Stimulated activated CD4-positive, alpha-beta T cell treated with anti-CD3 and anti-CD28 coated beads, TNF-alpha, amount 100 ng/mL, for 24 hours (primary cell): ENCODE measurements around the gene MCOLN1.
A peak's percentile ranks its signal among the peaks of the same experiment; 100 is the strongest.
"Not testable (repeated sequence)": the region's sequence is repeated elsewhere in the genome, so short reads cannot be mapped to it uniquely, and the experiment has no call there.

ENCODE experiments used
- DNase-seq, 3 experiments: peaks; one replicate each; pipeline ENCODE4 v3.0.0-alpha.2; 2020; ENCODE audit warnings: low read depth in 3 of 3

MCOLN1 gene

DNA sequence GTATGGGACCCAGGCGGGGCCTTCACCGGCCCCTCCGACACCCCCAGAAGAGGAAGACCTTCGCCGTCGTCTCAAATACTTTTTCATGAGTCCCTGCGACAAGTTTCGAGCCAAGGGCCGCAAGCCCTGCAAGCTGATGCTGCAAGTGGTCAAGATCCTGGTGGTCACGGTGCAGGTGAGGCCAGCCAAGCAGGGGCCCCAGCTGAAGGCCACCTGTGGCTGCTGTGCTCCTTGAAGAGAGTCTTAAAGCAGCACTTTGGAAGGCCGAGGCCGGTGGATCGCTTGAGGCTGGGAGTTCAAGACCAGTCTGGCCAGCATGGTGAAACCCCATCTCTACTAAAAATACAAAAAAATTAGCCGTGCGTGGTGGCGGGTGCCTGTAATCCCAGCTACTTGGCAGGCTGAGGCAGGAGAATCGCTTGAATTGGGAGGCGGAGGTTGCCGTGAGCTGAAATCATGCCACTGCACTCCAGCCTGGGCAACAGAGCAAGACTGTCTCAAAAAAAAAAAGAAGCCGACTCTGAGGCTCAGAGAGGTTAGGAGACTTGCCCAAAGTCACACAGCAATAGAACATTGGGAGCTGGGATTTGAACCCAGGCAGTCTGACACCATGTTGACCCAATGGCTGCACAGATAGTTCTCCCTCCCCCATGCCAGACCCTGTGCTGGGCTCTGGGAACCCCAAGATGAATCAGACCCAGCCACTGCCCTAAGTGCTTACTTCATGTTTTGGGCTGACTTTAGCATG, 2.7 kb downstream of the MCOLN1 start:
- no peak for DNase-seq

DNA sequence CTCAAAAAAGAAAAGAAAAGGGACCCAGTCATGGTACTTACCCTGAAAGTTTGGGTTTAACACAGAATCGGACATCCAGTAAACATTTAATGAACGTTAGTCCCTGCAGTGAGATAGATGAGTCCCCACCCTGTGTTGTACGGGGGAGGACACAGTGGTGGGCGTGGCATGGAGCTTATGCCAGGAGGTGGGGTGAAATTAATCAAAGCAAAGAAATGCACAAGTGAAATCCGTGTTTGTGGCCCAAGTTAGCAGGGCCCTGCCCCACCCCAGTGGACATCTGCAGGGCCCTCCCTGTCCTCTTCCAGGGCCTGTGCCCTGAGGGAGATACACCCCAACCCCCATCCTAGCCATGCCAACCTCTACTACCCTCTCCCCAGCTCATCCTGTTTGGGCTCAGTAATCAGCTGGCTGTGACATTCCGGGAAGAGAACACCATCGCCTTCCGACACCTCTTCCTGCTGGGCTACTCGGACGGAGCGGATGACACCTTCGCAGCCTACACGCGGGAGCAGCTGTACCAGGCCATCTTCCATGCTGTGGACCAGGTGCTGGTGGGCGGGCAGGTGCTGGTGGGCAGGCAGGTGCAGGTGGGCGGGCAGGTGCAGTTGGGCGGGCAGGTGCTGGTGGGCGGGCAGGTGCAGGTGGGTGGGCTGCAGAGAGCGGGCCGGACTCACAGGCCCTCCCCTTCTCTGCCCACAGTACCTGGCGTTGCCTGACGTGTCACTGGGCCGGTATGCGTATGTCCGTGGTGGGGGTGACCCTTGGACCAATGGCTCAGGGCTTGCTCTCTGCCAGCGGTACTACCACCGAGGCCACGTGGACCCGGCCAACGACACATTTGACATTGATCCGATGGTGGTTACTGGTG, 3.9 kb downstream of the MCOLN1 start:
- no peak for DNase-seq

DNA sequence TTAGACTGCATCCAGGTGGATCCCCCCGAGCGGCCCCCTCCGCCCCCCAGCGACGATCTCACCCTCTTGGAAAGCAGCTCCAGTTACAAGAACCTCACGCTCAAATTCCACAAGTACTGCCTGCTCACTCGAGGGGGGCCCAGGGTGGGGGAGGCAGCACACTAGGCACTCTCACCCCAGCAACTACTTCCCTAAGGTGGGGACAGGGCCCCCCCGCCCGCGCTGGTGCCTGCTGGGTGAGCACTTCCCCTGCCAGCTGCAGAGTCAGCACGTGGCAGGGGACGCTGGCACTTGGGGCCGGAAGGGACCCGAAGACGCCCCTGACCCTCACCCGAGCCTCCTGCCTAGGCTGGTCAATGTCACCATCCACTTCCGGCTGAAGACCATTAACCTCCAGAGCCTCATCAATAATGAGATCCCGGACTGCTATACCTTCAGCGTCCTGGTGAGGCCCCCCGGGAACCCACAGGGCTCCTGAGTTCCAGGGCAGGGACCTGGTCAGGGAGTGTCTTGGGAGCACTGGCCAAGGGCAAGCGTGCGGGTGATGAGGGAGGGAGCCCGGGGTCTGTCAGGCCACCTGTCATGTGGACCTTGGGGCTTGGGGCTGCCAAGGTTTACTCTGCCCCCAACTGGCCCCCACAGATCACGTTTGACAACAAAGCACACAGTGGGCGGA, 5.2 kb downstream of the MCOLN1 start:
- no peak for DNase-seq

DNA sequence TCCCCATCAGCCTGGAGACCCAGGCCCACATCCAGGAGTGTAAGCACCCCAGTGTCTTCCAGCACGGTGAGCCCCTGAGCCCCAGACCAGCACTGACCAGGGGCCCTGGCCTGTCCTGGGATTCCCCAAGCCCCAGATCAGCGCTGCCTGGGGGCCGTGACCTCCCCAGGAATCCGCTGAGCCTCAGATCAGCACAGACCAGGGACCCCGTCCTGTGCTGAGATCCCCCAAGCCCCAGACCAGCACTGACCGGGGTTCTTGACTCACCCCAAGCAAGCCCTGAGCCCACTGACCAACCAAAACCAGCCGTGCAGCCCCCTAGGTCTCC, 5.7 kb downstream of the MCOLN1 start:
- DNase-seq: no peak

DNA sequence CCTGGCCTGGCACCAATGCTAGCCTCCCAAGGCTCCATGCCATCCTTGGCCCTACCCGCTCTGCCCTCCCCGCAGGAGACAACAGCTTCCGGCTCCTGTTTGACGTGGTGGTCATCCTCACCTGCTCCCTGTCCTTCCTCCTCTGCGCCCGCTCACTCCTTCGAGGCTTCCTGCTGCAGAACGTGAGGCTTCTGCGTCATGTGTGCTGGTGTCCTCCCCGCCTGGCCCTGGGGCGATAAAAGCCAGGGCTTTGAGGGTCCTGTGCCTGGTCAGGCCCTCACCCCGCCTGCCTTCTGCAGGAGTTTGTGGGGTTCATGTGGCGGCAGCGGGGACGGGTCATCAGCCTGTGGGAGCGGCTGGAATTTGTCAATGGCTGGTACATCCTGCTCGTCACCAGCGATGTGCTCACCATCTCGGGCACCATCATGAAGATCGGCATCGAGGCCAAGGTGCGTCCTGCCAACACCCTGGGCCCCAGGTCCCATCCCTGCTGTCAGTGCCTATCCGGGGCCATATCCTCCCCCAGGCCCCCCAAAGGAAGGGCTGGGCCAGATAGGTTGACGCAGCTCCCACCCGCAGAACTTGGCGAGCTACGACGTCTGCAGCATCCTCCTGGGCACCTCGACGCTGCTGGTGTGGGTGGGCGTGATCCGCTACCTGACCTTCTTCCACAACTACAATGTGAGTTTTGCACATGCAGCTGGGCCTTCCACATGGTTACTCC, 6.3 kb downstream of the MCOLN1 start:
- DNase-seq: no peak

DNA sequence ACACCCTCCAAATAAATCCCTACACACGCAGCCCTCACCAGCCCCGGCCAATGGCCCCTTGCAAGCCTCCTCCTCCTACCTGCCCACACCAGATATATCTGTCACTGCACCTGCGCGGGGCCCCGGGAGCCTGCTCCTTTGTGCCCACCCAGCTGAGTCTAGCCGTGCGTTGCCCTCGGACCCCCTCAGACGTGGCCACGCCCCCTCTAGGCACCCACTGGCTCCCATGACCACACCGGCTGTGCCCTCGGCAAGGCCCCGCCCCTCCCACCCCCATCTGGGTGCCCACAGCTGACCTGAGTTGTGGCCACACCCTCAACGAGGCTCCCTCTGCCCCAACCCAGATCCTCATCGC, 6.8 kb downstream of the MCOLN1 start:
- DNase-seq: no peak

DNA sequence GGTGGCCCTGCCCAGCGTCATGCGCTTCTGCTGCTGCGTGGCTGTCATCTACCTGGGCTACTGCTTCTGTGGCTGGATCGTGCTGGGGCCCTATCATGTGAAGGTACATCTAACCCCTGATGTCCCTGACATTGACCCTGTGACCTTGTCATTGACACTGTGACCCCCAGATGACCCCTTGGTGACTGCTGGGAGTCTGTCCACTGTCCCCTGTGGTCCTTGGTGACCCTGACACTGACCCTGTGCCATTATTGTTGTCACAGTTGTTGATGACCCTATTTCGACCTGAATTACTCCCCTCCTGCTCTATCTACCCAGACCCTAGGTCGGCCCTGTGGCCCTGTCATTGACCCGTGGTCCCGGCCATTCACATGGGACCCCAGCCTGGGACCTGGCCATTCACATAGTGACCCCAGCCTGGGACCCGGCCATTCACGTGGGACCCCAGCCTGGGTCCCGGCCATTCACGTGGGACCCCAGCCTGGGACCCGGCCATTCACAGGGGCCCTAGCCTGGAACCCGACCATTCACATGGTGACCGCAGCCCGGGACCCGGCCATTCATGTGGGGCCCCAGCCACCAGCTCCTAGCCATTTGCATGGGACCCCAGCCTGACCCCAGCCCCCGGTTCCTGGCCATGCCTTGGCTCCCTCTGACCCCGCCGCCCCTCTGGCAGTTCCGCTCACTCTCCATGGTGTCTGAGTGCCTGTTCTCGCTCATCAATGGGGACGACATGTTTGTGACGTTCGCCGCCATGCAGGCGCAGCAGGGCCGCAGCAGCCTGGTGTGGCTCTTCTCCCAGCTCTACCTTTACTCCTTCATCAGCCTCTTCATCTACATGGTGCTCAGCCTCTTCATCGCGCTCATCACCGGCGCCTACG, 7.4 kb downstream of the MCOLN1 start:
- DNase-seq: no peak

DNA sequence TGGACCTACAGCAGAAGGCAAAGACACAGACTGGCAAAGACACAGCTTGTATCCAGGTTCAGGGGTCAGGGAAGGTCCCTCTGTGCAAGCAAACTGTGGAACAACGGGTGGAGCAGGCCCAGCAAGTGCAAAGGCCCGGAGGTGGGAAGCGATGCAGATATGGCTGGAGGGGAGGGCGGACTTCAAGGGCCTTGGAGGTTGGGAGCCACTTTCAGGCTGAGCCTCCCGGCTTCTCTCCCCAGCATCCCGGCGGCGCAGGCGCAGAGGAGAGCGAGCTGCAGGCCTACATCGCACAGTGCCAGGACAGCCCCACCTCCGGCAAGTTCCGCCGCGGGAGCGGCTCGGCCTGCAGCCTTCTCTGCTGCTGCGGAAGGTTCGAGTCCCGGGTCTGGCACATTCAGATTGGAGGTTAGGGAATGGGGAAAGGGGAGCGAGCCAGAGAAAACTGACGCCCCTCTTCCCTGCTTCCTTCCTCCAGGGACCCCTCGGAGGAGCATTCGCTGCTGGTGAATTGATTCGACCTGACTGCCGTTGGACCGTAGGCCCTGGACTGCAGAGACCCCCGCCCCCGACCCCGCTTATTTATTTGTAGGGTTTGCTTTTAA, 11.0 kb downstream of the MCOLN1 start:
- DNase-seq: no peak

DNA sequence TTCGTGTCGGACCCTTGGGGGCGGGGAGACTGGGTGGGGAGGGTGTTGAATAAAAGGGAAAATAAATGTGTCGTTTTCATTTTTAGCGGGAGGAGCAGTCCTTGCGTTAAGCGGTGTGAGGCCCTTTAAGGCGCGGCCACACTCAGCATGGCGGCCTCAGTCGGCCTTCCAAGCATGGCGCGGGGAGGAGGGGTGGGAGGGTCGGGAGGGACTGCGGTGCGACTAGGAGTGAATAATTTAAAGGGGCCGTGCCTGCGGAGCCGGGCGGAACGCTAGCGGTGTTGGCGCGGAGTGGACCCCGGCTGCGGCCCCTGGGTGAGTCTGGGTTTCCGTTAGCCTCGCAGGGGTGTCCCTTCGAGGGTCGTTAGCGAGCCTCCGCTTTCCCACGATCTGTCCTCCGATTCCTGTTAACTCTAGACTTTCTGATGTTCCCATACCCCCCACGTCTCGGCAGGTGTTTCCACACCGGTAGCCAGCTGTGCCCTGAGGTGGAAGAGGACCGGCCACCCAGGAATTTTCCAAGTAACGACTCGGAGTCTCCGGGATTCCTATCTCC, 11.6 kb downstream of the MCOLN1 start:
- DNase-seq: peak; percentile 72 to 81 (median 79)

DNA sequence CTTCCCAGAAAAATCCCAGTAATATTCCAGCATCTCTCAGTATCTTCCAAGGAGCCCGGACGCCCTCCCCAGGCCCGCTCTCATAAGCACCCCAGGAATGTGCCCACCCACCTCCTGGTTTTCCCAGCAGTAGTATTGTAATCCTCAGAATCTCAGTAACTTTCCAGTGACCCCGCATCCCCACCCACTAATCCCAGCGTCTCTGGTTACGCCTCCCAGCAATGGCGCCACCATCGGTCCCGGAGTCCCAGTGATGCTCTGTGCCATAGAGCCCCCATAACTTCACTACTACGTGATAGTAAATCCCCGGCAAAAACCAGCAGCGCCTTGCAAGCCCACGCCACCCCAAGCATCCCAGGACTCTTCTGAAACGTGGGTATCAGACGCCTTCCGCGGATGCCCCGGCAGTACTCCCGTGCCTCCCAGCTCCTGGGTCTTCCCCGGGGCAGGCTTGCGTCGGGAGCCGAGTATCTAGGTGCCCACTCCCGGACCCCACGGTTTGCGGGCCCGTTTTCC, 12.2 kb downstream of the MCOLN1 start:
- peak in 2 of 3 experiments; percentile 28 to 38 for DNase-seq

DNA sequence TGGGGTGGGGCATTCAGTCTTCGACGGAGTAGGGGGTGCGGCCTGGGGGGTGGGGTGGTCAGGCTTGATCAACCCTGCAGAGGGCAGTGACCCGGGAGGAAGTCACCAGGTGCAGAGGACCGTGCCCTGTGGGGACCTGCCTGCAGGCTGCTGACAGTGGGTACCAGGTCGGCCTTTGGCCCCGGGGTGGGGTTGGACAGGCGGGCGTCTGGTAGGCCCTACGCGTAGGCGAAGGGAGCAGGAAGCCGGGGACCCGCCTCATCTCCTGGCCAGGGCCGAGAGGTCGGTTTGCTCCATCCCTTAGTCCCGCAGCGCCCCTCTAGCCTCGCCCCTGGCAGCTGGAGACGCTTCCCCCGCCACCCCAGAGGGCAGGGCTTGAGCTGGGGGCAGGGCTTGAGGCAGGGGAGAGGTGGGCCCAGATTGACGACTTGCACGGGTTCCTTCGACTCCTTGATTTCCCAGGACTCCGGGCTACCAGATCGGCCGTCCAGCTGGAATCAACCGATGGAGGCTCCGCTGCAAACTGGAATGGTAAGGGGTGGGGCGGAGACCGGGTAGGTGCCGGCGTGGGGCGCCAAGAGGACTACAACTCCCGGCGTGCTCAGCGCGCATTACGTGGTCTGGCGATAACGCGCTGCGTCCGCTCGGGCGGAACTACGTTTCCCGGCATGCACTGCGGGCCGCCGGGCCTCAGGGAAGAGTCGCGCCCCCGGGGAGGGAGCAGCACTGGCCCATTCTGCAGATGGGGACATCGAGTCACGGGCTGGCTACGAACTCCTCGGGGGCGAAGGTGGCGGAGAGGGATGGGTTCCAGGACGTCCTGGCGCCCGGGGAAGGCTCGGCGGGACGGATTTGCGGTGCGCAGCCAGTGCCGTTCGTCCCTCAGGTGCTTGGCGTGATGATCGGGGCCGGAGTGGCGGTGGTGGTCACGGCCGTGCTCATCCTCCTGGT, 12.9 kb downstream of the MCOLN1 start, which contains the start of gene PNPLA6:
Gene PNPLA6, plus strand, starts transcription at position 671 of the 951 bp plus-strand sequence. Its CDS starts 72 bp downstream, at position 743.
- peak; percentile 89 to 94 (median 90) for DNase-seq

DNA sequence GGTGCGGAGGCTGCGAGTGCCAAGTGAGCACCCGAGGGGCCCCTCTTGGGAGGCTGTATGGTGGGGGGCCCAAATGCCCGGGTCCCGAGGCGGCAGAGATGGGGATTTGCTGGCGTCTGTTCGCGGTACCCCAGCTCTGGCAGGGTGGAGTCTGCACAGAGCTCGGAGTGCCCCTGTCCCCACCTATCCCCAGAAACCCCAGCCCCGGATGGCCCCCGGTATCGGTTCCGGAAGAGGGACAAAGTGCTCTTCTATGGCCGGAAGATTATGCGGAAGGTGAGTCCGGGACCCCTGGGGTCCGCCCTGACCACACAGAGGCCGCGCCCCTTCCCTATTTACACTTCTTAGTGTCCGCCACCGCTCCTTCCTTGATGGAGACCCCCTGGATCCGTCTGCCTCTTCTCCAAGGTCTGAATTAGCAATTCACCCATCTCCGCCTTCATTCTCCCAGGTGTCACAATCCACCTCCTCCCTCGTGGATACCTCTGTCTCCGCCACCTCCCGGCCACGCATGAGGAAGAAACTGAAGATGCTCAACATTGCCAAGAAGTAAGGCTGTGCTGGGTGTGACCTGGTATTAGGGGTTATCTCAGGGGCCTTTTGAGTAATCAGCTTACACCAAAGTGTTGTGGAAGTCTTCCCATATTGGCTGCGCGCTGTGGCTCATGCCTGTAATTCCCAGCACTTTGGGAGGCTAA, 13.7 kb downstream of the MCOLN1 start:
- DNase-seq: no peak

DNA sequence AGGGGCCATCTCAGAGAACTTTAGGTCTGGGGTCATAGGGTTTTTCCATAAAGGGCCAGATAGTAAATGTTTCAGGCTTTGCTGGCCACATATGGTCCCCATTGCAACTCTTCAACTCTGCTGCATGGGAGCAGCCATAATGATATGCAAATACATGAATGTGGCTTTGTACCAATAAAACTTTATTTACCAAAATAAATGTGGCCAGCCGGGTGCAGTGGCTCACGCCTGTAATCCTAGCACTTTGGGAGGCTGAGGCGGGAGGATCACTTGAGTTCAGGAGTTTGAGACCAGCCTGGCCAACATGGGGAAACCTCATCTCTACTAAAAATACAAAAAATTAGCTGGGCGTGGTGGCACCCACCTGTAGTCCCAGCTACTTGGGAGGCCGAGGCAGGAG, 16.6 kb downstream of the MCOLN1 start:
- not testable (repeated sequence) for DNase-seq

DNA sequence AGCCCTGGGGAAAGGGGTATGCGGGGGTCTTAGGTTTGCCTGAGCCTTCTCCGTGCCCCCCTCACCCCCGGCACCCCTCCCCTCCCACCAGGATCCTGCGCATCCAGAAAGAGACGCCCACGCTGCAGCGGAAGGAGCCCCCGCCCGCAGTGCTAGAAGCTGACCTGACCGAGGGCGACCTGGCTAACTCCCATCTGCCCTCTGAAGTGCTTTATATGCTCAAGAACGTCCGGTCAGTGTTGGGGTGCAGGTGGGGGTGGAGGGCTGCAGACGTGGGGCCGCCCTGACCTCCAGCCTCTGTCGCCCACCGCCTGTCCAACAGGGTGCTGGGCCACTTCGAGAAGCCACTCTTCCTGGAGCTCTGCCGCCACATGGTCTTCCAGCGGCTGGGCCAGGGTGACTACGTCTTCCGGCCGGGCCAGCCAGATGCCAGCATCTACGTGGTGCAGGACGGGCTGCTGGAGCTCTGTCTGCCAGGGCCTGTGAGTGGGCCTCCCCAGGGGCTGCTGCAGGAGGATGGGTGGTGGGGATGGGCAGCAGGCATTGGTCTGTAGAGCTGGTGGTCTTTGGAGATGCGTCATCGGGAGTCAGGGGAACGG, 17.5 kb downstream of the MCOLN1 start:
- no peak for DNase-seq

DNA sequence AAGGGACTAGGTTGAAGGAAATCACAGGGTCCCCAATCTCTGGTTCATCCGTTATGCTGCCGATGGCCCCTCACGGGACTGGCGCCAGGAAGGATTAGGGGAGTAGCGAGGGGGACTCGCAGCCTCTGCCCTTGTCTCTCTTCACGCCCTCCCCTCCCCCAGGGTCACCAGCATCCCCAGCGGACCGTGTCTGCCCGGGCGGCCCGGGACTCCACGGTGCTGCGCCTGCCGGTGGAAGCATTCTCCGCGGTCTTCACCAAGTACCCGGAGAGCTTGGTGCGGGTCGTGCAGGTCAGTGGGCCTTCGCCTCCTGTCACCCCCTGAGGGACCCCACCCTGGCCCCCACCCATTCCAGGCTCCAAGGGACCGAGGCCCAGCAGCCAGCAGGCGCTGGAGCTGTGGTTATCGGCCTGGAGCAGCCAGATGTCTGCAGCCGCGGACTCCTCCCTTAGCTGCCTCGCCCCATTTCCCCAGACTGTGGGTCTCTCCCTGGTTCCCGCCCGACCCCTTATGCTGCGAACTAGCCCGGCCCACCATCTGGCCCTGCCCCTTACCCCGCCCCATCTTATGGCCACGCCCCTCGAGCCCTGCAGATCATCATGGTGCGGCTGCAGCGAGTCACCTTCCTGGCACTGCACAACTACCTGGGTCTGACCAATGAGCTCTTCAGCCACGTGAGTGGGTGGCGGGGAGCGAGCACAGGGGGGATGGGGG, 18.5 kb downstream of the MCOLN1 start:
- peak in 2 of 3 experiments; percentile 23 to 51 for DNase-seq

DNA sequence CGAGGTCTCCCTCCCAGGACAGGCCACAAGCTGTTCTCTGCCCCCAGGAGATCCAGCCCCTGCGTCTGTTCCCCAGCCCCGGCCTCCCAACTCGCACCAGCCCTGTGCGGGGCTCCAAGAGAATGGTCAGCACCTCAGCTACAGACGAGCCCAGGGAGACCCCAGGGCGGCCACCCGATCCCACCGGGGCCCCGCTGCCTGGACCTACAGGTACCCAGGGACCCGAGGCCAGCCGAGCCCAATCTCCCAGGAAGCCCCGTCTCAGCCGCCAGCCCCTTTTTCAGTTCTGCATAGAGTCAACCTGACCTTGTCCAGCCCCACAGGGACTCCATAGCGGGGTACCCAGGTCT, 19.0 kb downstream of the MCOLN1 start:
- DNase-seq: no peak

DNA sequence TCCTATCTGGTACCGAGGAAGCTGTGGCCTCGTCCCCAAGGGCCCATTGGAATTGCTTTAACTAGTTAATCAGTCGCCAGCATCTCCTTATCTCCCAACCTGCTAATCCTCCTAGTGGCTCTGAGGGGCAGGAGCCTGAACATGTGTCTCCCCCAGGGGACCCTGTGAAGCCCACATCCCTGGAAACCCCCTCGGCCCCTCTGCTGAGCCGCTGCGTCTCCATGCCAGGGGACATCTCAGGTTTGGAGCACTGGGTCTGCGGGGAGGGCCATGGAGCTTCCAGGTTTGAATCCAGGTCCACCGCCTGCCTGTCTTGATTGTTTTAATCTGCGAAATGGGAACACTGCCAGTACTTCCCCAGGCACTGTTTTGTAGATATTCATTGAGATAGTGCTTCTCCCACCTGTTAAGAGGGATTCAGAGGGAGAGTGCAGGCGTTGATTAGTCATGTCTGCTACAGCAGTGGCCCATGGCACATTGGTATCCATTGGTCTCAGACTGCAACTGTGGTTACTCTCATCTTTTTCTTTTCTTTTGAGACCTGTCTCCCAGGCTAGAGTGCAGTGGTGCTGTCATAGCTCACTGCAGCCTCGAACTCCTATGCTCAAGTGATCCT, 19.5 kb downstream of the MCOLN1 start:
- DNase-seq: no peak
